Measurements from ENCODE around the gene NCAPD3.

GRCh38 chr11:134245434-134245833, 21.7 kb upstream of the NCAPD3 start:
- TF ChIP-seq CTCF (IDR thresholded peaks at IDR 0.05) = no peak
- TF ChIP-seq POLR2A (IDR thresholded peaks at IDR 0.05; ENCODE audit: low read depth) = no peak

Data from esophagus muscularis mucosa (tissue), 3 donors.